ENCODE measurements around the gene CEP83. TPM values are rescaled to one million over a fixed set of nuclear protein-coding genes. Genes with fewer than 3 reads are reported as not detected.

Gene CEP83
- total and polyA plus RNA-seq, 9 of the 15 experiments (the other 6 are each of a cell fraction or from before 2014, with no cell fraction given): 5.3 to 40.5 (median 31.3) TPM

DNA sequence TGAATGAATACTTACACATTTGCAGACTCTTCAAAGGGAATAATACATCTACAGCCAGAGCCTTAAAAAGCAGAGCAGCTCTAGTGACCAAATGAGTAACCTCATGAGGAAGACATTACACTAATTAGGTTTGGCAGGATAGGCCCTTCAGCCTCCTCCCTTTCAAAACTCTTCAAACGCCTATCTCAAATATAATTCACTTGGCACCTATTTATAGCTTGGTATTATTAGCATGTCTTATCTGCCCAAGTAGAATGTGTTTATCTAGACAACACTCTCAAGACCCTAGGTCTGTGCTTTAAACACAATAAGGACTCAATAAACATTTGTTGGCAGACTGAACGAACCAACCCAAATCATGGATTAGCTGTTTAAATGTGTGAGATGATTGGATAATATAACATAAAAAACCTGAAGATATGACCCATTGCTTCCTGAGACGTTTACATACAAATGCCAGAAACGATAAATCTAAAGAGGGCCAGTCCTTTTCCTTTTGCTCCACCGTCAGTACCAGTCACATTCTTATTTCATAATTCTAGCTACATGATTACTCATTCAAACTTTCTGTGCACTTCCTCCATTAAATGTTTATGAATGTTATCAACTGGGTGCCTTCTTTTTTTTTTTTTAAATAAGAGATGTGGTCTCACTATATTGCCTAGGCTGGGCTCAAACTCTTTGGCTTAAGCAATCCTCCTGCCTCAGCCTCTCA, 123.3 kb downstream of the CEP83 start (continued):
- TF ChIP-seq, protein P1, sequence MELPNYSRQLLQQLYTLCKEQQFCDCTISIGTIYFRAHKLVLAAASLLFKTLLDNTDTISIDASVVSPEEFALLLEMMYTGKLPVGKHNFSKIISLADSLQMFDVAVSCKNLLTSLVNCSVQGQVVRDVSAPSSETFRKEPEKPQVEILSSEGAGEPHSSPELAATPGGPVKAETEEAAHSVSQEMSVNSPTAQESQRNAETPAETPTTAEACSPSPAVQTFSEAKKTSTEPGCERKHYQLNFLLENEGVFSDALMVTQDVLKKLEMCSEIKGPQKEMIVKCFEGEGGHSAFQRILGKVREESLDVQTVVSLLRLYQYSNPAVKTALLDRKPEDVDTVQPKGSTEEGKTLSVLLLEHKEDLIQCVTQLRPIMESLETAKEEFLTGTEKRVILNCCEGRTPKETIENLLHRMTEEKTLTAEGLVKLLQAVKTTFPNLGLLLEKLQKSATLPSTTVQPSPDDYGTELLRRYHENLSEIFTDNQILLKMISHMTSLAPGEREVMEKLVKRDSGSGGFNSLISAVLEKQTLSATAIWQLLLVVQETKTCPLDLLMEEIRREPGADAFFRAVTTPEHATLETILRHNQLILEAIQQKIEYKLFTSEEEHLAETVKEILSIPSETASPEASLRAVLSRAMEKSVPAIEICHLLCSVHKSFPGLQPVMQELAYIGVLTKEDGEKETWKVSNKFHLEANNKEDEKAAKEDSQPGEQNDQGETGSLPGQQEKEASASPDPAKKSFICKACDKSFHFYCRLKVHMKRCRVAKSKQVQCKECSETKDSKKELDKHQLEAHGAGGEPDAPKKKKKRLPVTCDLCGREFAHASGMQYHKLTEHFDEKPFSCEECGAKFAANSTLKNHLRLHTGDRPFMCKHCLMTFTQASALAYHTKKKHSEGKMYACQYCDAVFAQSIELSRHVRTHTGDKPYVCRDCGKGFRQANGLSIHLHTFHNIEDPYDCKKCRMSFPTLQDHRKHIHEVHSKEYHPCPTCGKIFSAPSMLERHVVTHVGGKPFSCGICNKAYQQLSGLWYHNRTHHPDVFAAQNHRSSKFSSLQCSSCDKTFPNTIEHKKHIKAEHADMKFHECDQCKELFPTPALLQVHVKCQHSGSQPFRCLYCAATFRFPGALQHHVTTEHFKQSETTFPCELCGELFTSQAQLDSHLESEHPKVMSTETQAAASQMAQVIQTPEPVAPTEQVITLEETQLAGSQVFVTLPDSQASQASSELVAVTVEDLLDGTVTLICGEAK (IDR thresholded peaks at IDR 0.05): no peak
- TF ChIP-seq, protein P1 (CRISPR knock-in tag; IDR thresholded peaks at IDR 0.05): no peak
- TF ChIP-seq FOS (IDR thresholded peaks at IDR 0.05; ENCODE audit: extremely low read depth, insufficient read length): no peak

Measured in K562 (cell line).